SKM-1 (cell line): Measurements from ENCODE around the gene RNF128.
A peak's percentile ranks its signal among the peaks of the same experiment; 100 is the strongest.

Source experiments
- DNase-seq: peaks from one replicate; lab custom pipeline; 2025; ENCODE audit not compliant: unreplicated experiment; lab: John Stamatoyannopoulos, UW

Gene RNF128, protein sequence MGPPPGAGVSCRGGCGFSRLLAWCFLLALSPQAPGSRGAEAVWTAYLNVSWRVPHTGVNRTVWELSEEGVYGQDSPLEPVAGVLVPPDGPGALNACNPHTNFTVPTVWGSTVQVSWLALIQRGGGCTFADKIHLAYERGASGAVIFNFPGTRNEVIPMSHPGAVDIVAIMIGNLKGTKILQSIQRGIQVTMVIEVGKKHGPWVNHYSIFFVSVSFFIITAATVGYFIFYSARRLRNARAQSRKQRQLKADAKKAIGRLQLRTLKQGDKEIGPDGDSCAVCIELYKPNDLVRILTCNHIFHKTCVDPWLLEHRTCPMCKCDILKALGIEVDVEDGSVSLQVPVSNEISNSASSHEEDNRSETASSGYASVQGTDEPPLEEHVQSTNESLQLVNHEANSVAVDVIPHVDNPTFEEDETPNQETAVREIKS

DNA sequence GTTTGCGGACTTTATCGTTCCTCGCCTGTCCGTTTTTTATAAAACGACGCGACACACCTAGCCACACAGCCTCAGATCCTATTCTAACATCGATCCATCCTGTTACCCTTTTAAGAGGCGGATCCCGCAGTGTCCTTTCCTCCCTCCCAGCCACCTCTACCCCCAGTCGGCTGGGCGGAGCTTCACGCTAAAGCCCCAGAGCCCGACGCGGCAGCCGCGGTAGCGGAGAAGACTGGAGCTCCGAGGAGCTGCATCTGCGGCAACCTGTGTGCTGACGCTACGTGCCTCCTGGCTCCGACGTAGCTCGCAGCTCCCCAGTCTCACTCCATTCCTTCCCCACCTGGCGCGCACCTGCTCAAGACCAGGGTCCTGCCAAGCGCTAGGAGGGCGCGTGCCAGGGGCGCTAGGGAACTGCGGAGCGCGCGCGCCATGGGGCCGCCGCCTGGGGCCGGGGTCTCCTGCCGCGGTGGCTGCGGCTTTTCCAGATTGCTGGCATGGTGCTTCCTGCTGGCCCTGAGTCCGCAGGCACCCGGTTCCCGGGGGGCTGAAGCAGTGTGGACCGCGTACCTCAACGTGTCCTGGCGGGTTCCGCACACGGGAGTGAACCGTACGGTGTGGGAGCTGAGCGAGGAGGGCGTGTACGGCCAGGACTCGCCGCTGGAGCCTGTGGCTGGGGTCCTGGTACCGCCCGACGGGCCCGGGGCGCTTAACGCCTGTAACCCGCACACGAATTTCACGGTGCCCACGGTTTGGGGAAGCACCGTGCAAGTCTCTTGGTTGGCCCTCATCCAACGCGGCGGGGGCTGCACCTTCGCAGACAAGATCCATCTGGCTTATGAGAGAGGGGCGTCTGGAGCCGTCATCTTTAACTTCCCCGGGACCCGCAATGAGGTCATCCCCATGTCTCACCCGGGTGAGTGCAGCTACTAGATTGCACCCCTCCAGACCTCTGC is at the start of gene RNF128:
TSS of gene RNF128 (plus strand) at position 217 of the 953 bp plus-strand sequence. CDS start at position 430, 213 bp downstream.
- peak; percentile 3 for DNase-seq

DNA sequence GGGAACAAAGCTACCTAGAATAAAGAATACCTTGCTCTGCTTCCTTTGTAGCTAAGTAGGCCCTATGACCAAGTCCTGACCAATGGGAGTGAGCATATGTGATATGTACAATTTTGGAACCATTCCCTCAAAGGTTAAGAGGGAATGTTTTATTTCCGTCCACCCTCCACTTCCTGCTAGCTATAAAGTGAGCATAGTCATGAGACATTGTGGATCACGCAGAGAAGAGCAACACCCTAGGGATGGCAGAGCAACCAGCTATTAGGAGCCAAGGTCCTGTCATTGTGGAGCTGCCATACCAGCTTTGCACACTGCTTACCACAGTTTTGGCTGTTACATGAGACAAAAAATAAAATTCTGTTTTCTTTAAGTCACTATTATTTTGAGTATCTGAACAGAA is 45.8 kb upstream of the RNF128 start:
- DNase-seq = no peak

DNA sequence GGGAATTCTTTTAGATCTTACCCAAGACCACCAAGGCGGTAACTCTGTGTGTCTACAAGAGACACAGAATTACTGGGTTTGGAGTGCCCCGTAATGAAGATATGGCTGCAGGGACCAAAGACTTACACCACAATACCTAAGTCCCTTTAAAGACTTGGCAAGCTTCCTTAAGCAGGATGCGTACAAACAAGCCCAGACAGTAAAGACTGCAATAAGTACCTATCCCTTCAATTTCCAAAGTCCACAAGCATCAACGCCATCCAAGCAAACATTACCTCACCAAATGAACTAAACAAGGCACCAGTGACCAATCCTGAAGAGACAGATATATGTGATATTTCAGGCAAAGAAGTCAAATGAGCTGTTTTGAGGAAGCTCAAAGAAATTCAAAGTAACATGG is 42.3 kb upstream of the RNF128 start:
- DNase-seq = no peak

DNA sequence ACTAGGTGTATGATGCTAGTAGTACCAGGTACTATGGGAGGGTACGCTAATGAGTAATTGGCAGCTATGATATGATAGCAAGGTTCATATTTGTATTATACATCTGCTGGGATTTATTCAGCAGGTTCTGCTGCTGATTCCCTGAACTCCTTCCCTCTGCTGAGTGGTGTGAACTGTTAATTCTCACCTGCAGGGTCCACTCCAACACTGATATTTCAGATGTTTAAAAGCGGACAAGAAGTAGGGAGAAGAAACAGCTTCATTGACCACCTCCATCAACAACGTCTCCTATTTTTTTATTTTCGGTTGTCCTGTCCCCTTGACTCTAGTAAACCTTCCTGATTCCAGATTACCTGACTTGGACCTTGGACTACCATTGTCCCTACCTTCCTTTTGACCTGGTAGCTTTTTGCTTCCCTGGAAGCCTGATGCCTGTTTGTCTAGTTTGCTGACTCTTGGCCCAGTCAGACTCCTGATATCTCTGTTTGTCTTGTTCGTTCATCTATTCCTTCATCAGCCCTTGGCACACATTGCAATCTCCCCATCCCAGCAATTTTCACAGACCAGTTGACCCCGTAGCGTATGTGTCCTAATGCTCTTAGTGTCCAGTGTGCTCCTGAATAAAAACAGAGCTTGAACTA is 34.0 kb upstream of the RNF128 start:
- DNase-seq = no peak

DNA sequence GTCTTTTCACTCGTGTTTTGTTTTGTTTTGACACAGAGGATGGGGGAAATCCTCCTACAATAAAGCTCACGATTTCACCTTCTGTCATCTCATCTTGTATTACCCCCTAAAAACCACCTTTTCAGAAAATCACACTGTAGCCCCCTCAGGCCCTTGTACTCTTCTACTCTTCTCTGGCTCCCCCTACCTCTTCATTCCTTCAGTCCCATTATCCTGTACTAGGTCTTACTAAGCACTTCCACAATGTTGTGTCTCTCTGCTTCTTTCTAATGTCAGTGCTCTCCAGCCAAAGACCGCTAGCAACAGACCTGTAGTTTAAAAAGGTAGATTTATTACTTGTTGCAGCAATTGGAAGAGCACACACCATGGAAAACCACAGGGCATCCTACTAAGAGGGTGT is 30.0 kb upstream of the RNF128 start:
- no peak for DNase-seq

DNA sequence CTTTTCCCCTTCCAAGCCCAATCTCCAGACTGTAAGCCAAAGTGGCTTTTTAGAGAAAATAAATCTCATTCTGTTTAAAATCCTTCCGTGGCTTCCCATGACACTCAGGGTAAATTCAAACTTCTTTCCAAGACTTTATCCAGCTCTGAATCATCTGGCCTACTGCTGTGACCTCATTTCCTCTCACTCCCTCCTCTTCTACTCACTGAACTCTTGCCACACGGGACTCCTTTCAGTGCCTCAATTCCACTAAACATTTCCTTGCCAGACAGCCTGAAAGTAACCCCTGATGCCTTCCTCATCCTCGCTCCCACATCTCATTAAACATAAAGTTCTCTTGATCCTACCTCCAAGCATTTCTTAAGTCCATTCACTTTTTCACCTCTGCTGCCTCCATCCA is 27.8 kb upstream of the RNF128 start:
- DNase-seq = no peak

DNA sequence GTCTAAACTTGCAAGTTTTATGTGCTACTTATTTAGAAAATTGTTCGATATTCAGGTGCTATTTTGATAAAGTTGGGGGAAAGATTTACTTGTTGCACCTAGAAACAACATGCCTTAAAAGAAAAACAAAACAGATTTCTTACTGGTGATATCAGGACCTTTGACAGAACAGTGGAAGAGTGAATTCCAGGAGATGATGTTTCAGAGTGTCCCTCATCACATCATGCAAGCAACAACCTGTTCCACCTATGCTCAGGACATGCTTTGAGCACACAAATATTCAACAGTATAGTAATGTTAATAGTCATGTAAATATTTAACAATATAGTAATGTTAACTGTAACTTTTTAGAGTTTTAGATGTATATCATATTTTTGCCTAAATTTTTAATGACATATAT is 23.9 kb upstream of the RNF128 start:
- no peak for DNase-seq

DNA sequence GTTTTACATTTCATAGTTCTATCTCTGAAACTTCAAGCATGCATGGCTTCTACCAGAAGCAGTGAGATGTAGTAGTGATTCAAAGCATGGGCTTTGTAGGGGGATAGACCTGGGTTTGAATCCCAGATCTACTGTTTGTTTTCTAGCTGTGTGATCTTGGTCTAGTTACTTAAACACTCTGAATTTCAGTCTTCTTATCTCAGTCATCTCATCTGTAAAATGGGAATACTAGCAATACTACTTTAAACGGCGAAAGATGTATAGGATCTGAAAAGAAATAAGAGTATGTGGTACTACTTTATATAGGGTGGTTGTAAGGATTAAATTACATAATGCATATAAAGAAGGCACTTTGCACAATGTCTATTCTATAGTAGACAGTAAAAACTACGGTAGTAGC is 20.0 kb upstream of the RNF128 start:
- DNase-seq = no peak

DNA sequence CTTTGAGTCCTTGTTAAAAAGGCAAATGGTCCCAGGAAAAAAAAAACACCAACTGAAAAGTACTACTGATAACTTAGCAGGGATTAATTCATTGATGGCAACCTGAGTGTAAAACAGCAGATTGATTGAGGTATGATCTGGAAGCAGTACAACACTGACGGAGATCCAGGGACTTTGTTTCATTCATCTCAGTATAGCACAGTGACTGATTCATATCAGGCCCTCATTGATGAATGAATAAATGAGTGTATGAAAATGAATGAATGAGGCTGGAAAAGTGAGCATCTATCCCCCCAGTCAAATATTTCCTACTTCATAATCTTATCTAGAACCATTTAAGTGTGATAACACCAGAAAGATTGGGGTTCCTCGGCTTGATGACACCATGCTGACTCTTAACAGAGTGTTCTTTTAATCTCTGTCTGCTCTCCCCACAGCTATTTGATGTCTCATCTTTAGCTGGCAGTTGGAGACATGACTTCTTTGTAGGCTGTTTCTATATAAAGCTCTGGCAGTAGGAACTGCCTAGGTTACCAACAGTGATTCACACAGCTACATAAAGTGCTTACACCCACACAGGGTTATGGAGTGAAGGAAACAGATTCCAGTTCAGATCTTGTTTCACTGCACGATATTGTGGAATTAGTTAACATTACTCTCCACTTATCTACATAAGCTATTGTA is 18.6 kb upstream of the RNF128 start:
- no peak for DNase-seq

DNA sequence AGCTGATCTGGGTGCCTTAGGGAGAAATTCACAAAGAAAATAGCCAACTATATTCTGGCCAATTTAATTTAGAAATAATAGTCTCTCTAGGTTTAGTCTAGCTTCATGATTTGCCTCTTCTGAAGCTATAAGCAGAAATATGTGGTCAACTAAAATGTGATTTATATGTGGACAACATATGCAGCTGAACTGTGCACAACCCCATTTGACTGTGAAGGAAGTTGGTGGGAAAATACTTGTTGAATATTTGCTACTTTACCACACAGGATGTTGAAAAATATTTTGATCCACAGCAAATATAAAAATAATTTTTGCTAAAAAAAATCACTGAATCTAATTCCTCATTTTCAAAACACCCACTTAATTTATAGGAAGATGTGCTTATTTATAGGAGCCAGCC is 15.7 kb upstream of the RNF128 start:
- no peak for DNase-seq

DNA sequence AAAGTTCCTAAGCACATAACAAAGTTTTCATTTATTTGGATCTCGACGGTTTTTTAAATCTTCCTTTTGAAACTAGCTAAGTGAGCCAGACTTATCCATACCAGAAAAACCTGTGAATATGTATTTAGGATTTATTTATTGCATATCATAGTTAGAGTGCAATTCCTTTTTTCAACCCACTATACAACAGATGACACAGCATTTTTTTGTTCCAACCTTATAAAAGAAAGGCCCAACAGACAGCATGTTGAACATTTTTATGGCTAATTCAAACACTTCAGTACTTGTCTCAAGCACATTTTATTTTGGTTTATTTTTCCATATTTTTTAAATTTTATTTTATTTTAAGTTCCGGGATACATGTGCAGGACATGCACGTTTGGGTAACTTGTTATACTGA is 15.1 kb upstream of the RNF128 start:
- DNase-seq = no peak

DNA sequence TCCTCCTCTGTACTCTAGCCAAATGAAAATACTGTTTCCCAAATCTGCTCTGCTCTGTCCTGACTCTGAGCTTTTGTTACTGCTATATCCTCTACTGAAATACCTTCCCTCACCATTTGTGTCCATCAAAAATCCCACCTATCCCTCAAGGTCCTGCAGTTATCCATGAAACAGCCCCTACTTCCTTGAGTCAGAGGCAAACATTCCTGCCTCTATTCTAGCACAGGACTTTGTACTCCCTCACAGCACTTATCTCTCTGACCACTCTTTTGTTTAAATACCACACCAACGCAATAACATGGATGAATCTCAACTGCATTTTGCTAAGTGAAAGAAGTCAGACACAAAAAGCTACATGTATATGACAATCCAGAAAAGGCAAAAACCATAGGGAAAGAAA is 10.5 kb upstream of the RNF128 start:
- no peak for DNase-seq

DNA sequence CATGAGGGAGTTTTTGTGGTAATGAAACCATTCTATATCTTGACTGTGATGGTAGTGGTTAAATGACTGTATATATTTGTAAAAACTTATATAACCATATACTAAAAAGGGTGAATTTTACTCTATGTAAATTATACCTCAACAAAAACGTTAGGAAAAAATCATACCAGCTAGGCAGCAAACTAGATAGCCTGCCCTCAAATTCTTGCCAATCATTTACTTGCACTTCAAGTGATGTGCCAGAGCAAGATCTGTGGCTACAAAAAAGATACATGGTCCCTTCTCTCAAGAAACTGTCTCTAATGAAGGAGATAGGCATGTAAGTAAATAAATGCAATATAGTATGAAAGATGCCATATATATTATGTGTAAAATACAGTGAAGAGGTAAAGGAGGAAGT is 10.0 kb upstream of the RNF128 start:
- DNase-seq = no peak

DNA sequence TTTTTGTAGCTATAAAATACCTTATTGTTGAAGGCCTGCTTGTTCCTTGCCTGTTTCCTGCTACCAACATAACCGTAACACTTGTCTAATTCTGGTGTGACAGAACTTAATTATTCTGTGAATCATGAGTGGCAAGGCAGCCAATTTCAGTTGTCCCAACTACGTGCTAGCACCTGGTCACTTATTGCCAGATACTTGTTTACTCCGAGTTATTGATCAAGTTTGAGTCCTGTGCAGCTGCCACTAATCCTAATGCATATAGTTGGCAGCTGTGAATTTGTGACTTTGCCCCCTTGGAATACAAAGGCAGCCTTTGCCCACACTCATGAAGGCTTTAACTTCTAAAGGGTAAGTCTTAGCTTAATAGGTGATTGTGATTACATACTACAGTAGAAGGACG is 7.8 kb upstream of the RNF128 start:
- no peak for DNase-seq

DNA sequence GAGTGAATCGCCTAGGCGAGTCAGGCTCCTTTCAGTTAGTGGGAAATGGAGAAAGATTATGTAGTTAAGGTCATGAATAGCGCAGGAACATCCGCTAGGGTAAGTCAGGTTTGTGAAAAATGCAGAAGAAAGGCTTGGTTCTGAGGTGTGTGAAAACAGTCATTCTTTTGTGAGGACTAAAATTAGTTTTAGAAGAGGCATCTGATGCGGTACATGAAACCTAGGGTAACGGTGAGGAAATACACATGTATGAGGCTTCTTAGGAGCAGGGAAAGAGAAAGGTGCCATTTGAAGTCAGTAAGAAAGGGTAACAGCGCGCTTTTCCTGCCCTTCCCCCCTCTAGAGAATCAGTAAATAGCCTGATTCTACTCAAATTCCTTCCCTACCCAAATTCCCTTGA is 570 bp upstream of the RNF128 start:
- DNase-seq = peak; percentile 1

DNA sequence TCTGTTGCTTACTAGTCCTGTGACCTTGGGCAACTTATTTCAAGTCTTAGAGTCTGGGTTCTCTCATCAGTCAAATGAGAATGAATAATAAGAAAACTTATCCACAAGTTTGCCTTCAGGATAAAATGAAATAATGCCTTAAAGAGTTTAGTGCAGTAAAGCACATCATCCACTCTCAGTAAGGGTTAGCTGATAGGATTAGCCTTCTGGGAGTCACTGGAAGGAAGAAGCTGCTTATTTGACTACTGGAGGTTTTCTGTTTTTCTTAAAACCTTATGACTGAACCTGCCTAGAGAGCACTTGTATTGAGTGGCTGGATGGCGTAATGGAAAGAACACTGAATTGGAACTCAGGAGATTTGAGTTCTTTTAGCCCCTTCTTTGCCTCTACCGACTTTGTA is 1.8 kb downstream of the RNF128 start:
- peak; percentile 0 for DNase-seq

DNA sequence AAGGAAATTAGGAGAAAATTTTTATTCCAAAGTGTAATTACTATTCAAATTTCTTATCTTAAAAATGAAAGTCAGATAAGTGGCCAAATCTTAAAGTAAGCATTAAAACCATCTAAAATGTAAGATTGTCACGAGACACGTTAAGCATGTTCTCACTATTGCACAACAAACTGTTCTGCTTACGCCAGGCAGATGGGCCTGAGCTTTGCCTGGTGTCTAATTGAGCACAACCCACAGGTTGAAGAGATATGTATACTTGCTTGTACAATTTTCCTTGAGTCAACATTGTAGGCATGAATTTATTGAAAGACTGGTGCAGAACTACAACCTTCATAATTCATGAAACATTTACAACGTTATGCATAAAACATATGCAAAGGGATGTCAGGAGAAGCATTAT is 3.9 kb downstream of the RNF128 start:
- peak; percentile 0 for DNase-seq

DNA sequence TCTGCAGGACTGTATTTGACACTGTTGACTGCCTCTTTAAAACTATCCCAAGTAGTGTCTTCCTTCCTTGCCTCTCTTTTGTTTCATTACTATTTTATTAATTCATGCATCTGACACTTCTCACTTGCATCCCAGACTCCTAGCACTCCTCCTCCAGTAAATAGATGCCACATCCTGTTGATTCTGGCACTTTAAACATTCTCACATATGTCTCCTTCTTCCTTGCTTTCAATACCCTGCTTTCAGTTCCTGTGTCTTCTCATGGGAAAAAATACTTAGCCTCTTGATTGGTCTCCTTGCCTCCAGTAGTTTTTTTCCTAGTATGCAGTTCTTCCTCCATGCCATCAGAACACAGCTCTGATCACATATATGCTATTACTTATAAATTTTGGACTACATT is 5.1 kb downstream of the RNF128 start:
- DNase-seq = no peak

DNA sequence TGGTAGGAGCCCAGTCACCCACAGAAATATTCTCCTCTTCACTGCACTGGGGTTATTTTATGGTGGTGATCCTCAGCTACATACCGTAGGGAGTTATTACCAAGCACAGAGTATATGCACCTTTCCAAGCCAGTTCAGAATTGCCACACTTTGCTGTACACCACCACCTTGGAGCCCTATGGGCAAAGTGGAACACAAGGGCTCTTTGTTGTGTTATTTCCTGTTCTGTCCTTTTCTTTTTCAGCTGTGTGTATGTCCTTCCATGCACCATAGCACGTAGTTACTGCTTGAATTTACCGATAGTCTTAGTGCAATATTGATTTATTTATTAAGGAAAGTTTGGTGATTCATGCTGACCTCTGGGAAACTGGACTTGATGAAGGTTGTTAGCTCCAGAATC is 8.3 kb downstream of the RNF128 start:
- DNase-seq = no peak

DNA sequence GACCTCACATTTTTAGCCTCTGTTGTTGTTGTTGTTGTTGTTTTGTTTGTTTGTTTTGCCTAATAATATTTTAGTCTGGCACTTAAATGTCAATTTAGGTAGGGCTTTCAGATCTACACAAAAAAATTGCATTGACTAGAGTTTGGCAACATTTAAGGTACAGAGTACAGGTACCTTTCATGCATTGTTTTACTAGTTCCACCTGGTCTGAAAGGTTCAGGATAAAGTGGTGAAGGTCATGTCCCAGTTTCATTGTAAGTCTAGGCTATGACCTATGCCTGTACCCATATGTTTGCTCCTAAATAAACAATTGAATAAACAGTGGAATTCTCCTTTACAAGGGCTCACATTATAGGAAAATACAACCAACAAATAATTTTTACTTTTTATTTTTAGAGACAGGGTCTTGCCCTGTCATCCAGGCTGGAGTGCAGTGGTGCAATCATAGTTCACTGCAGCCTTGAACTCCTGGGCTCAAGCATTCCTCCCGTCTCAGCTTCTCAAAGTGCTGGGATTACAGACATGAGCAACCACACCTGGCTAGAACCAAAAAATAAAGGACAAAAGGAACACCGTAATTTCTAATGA is 13.8 kb downstream of the RNF128 start:
- DNase-seq = no peak

DNA sequence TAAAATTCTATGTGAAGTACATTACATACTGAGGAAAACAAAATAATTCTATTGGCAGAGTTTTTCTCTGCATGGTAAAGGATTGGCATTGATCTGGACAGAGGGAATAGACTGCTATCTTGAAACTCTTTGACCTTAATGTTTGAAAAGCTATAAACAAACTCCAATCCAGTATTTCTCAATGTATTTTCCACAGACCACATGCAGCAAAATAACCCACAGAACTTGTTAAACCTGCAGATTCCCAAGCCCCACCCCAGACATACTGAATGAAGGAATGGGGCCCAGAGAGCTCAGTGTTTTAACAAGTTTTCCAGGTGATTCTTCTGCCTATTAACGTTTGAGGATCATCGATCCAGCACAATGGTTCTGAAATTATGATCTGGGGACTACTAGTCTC is 15.7 kb downstream of the RNF128 start:
- DNase-seq = no peak
